Measurements from ENCODE around the gene PLA2G7. TPM values are rescaled to one million over a fixed set of nuclear protein-coding genes. Genes with fewer than 3 reads are reported as not detected.
A peak's percentile ranks its signal among the peaks of the same experiment; 100 is the strongest.
"Not testable (repeated sequence)": the region's sequence is repeated elsewhere in the genome, so short reads cannot be mapped to it uniquely, and the experiment has no call there.

Gene PLA2G7
- 1 to 10 TPM in 3 of 5 donors, under 1 TPM in 2; 0.73 to 1.6 (median 1.3) TPM for polyA plus RNA-seq (ENCODE audit: insufficient read depth in 1 of 5, insufficient read length in 5 of 5, low replicate concordance in 1 of 5)
- long read RNA-seq, donor 1, result 0 reads
- long read RNA-seq, donor 2, result 0 reads
- long read RNA-seq, donor 3, partial matches to known transcripts, result 0 of 1 reads
- long read RNA-seq, donor 3, other reads (novel, unspliced or antisense), result 0 of 1 reads
- long read RNA-seq, donor 4, result 0 reads
- long read RNA-seq, donor 5, result 0 reads
- long read RNA-seq, donor 6, result 0 reads
- long read RNA-seq, donor 7, result 0 reads
- long read RNA-seq, donor 8, result 0 reads

GRCh38 chr6:46734867-46735719, at the start of gene PLA2G7:
TSS of gene PLA2G7 (minus strand) at chr6:46735375. CDS start at chr6:46722891, 12,484 bp downstream.
- DNase-seq, result peak; percentile 36 to 57

- no peak for DNase-seq
These were observed 49.4 kb upstream of the PLA2G7 start for GRCh38 chr6:46784535-46784934.

GRCh38 chr6:46781478-46782378, 46.6 kb upstream of the PLA2G7 start:
- DNase-seq, result peak; percentile 45 to 64

DNA sequence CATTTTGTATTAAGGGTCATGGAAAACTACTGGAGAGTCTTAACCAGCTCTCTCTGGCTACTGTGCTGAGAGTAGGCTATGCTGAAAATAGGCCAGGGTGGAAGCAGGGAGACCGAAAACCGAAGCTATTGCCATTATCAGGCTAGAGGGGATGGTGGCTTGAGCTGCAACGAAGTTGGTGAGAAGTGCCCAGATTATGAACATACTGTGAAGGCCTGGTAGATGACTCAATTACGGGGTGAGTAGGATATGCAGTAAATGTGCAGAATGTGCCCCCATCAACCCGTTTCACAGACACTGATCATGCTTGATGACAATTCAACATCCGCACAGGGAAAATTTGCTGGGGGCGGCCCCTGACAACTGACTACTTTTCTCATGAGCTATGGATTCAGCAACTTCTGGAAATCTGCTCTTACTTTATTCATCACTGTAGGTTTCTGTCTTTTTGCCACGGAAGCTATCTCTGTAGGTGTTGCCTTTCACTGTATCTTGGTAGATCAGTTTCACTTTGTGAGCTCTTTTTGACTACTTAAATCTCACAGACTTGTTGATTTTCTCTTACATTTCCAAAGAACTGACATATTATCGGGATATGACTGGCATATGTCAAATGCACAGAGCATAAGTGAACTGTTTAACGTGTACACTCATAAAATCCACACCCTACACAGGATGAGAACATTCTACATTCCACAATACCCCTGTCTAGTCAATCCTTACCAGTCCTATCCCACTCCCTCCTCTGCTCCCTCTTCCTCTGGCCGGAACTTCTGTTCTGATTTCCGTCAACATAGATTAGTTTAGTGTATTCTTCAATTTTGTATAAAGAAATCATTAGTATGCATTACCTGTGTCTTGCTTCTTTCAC, 42.5 kb upstream of the PLA2G7 start:
- no peak for DNase-seq

- DNase-seq, result peak; percentile 35 to 47
These were observed 41.0 kb upstream of the PLA2G7 start for GRCh38 chr6:46776070-46776712.

DNA sequence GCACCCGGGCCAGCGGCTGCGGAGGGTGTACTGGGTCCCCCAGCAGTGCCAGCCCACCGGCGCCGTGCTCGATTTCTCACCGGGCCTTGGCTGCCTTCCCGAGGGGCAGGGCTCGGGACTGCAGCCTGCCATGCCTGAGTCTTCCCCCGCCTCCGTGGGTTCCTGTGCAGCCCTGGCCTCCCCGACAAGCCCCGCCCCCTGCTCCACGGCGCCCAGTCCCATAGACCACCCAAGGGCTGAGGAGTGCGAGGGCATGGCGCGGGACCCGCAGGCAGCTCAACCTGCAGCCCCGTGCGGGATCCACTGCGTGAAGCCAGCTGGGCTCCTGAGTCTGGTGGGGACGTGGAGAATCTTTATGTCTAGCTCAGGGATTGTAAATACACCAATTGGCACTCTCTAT, 39.6 kb upstream of the PLA2G7 start:
- not testable (repeated sequence) for DNase-seq

DNA sequence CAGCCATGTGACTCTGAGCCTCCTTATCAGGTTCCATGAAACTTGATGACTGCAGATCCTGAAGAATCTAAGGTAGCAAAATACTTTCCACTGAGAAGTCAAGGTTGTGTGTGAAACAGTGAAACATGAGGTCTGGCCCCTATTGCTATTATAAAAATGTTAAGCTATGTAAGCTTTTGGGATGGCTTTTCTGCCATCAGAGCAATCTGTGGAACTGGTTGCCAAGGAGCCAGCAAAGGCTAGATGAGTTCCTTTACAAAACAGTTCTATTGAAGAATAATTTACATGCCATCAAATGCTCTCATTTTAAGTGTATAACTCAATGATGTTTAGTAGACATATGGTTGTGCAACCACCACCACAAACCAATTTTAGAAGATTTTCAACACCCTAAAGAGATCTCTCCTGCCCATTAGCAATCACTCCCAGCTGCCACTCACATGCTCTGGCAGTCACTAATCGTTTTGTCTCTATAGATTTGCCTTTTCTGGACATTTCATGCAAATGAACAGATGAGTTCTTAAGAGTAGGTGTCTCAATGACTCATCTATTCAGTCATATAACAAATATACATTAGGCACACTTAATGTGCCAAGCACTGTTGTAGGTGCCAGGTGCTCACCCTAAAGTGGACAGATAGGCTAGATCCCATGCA, 38.2 kb upstream of the PLA2G7 start:
- no peak for DNase-seq

- no peak for DNase-seq
These were observed 37.6 kb upstream of the PLA2G7 start for GRCh38 chr6:46772762-46773161.

DNA sequence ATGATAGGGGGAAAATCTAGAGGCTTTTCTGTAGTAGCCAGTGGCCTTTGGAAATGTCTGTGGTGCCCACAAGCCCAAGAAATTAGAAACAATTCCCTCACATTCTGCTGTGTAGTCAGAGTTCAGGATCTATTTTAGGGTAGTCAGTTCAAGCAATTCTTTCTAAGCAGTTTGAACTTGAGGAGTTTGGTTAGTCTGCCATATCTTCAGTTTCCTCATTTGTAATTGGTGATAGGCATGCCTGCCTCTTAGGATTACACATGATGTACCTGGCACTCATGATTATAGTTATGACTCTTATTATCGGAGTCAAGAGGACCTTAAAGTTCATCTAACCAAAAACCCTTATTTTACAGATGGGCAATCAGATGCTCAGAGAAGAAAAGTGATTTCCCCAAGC, 36.8 kb upstream of the PLA2G7 start:
- DNase-seq, result no peak

DNA sequence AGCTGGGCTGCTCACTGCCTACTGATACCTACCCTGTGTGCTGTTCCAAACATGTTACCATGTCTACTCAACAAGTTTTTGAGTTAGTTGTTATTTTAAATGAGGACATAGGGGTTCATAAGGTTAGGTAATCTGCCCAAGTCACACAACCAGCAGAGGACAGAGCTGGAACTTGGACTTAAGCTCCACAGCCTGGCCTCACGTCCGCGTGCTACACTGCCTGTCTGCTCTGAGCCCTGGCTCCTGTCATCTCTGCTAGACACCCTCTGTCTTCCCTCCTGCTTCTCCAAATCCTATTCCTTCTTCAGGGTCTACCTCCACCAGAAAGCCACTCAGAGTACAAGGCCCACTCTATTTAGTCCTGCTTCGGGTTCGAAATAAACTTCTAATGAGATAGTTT, 29.8 kb upstream of the PLA2G7 start:
- DNase-seq, result no peak

- DNase-seq, result not testable (repeated sequence)
These were observed 29.1 kb upstream of the PLA2G7 start for GRCh38 chr6:46764280-46764679.

DNA sequence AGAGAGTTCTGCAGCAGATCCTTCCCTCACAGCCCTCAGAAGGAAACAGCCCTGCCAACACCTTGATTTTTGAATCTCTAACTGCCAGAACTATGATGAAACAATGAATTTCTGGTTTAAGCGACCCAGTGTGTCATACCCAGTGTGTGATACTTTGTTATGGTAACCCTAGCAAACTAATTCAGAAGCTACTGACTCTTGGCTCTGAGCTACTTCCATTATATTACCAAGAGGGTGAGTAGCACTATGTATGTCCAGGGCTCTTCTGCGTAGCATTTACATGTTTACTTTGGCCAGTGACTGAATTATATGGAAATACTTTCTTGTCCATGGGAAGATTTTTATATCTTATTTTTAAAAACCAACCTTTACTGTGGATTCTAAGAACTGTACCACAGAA, 28.3 kb upstream of the PLA2G7 start:
- no peak for DNase-seq

DNA sequence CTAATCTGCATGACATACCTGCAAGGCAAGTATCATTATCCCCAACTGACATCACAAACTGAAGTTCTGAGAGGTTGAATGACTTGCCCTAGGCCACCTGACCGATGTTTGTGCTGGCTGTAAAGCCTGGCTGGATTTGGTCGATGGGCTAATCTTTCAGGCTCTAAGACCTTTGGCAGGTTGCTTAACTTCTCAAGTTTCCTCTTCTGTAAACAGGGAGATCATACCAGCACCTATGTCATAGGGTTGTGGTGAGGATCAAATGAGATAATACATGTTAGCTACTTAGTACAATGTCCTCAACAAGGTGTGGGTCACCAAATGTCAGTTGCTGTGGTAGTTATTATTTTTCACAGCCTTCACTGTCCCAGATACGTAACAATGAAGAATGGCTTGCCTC, 25.8 kb upstream of the PLA2G7 start:
- DNase-seq, result no peak

GRCh38 chr6:46758960-46759753, 24.0 kb upstream of the PLA2G7 start:
- DNase-seq, result no peak

- DNase-seq, result no peak
These were observed 22.0 kb upstream of the PLA2G7 start for GRCh38 chr6:46757214-46757596.

DNA sequence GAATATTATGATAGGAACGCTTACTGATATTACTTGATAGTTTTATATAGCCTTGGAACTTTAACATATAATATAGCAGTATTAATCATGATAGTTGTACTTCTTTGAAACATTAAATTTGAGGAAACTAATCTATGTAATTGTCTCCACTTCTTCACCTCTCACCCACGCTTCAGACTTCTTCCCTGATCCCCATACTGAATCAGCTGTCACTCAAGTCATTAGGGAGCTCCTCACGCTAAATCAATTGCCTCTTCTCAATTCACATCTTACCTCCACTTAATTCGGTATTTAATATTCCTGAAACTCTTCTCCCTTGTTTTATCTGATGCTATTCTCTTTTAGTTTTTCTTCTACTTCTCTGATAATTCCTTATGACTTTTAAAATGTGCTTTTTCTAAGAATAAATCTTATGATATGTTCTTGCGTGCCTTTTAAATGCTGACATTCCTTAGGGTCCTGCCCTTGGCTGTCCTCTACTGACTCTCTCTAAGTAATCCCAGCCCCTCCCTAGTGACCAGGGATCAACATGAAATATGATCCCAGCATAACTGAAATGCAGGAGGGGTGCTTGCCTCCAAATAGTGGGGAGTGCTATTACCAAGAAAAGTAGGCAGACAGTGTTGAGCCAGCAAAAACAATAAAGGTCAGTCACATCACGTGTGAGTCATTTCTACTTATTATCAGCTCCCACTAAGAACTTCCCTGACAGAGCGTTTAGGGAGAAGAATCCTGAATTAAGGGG, 21.5 kb upstream of the PLA2G7 start:
- no peak for DNase-seq

DNA sequence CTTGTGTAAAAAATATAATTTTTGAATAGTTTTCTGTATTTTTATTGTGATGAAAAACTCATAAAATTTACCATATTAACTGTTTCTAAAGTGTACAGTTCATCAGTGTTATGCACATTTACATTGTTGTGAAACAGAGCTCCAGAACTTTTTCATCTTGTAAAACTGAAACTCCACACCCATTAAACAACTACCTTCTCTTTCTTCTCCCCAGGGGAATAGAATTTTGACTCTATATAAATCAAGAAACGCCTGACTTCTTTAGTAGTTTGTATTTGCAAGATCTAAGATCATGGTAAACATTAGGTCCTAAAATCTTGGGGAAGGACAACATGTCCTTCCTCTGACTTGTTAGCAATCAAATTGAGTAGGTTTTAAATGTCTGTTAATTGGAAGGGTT, 20.7 kb upstream of the PLA2G7 start:
- no peak for DNase-seq

DNA sequence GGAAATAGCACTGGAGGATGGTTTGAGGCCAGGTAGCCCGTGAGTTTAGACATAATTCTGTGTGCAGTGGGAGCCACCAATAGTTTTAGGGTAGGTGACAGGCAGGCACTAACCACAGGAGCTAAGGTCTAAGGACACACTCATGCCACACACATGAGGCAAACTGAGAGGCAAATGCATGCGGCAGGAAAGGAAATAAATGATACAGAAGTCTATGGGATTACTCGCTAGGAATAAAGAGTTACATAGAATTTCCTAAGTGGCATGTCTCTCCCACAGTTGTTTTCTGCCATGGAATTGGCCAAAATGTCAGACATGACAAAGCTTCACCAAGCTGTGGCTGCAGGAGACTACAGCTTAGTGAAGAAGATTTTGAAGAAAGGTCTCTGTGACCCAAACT, 16.5 kb upstream of the PLA2G7 start:
- DNase-seq, result no peak

Data from right lung (tissue), 10 donors.